GM13976 (cell line): ENCODE measurements around the gene DAPK2.

Experiments
- DNase-seq: peaks from one replicate; pipeline ENCODE4 v3.0.0; 2012; ENCODE audit warnings: low spot score
- CTCF ChIP-seq: IDR thresholded peaks from 2 replicates; pipeline ENCODE4 v1.5.1; 2012; ENCODE audit warnings: borderline replicate concordance, mild to moderate bottlenecking; ENCODE audit not compliant: insufficient read depth; ENCODE audit errors: extremely low read depth, missing control alignments, control extremely low read depth
- in situ Hi-C: fragments of 300-500 bp; cut with MboI; formaldehyde crosslinking; loops from one replicate; pipeline ENCODE4 v1.12.0; 2022; ENCODE audit warnings: low sequenced_read_pairs, mixed read lengths, inconsistent platforms; ENCODE audit not compliant: unreplicated experiment

DAPK2 gene

GRCh38 chr15:63913336-63913735 is 132.9 kb downstream of the DAPK2 start:
- DNase-seq: no peak
- in situ Hi-C loops: no loop called here
- TF ChIP-seq CTCF: no peak

- in situ Hi-C loops: no loop called here
- DNase-seq: no peak
- no peak for TF ChIP-seq CTCF
Measured at GRCh38 chr15:63912061-63912615, 134.1 kb downstream of the DAPK2 start.

DNA sequence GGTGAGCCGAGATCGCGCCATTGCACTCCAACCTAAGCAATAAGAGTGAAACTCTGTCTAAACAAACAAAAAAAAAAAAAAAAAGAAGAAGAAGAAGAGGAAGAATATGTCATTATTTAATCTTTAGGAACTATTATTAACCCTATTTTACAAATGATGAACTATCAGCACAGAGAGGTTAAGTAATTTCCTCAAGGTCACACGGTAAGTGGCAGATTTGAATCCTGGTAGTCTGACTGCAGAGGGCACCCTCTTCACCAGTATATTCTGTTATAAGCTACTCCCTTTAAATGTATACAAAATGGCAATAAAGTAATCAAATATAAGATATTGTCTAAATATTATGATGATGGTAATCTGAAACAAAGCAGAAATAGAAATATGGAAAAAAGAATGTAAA is 135.1 kb downstream of the DAPK2 start:
- no peak for TF ChIP-seq CTCF
- DNase-seq: no peak
- in situ Hi-C loops: no loop called here

DNA sequence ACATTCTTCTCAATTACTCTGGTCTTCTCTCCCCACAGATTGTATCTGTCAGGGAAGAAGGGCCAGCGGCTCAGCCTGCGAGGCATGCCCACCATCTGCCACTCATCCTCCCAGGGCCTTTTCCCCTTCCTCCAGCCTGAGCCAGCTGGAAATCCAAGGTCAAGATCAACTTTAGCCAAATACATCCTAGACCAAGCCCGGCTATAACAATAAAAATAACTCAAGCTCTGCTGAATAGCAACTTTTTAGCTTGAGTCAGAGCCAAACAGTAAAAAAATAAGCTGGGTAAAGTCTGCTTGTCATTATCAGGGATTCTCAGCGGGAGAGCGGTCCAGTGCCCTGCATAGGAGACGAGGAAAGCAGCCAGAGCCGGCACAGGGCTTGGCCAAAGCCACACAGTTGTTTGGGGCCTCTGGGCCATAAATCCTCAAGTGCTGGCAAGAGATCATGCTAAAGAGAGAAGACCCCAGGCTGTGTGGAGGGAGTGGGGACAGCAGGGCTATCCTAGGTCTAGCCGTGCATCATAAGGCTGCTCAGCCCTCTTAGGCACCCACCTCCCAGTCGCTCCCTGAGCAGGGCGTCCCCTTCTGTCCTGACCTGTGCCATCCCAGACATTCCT is 136.4 kb downstream of the DAPK2 start:
- no peak for DNase-seq
- no peak for TF ChIP-seq CTCF
- in situ Hi-C loops: no loop called here

- TF ChIP-seq CTCF: no peak
- no peak for DNase-seq
- in situ Hi-C loops: no loop called here
Measured at GRCh38 chr15:63908991-63909390, 137.3 kb downstream of the DAPK2 start.

DNA sequence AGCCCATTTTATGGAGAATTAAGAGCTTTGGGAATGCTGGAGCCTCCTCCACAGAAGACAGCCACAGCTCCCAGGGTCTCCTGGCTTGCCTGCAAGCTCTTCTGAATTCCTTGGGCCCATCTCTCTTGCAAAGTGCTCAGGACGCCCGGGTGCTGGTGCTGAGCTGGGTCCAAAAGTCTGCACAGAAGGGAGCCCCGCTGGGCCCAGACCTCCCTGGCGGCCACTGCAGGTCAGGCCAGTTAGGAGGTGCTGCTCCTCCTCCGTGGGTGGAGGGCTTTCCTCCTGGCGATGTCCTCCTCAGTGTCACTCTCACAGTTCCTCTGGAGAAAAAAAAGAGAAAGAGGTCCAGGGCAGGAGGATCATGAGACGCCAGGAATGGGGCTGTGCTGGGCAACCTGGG is 138.0 kb downstream of the DAPK2 start:
- in situ Hi-C loops: no loop called here
- no peak for DNase-seq
- TF ChIP-seq CTCF: no peak
